Endothelial cell of umbilical vein (primary cell): Measurements from ENCODE around the gene RAPGEF4. TPM values are rescaled to one million over a fixed set of nuclear protein-coding genes. Genes with fewer than 3 reads are reported as not detected.

ENCODE experiments used
- BruUV-seq: library from RNA; stranded (reverse); fragments of 400-500 nt; replicated peaks from 2 replicates; lab custom pipeline; 2021; lab: Mats Ljungman, UMichigan
- CTCF ChIA-PET: fragments of 300-600, 350-600 bp; sonication (Branson Sonifier 250); formaldehyde crosslinking; loops from one replicate; lab custom pipeline; 2021; ENCODE audit warnings: antibody characterized with exemption, inconsistent platforms; lab: Charles Lee
- POLR2A ChIA-PET: fragments of 300-600, 350-600 bp; sonication (Branson Sonifier 250); formaldehyde crosslinking; loops from one replicate; lab custom pipeline; 2021; ENCODE audit warnings: antibody characterized with exemption, inconsistent platforms; lab: Charles Lee
- DNase-seq: peaks from one replicate; pipeline ENCODE4 v3.0.0-alpha.2; 2011; ENCODE audit warnings: low read depth, low spot score
- FAIRE-seq: peaks from 2 replicates; lab custom pipeline; 2011; peaks lifted over from hg19 to GRCh38; lab: Jason Lieb, UNC
- H2AFZ ChIP-seq: 2 replicates; pipeline ENCODE4 v1.6.0; 2012; ENCODE audit warnings: low read depth, low read length, control low read depth, inconsistent platforms
- H3K27ac ChIP-seq: 2 replicates; pipeline ENCODE4 v1.5.1; 2011; ENCODE audit warnings: low read depth, mild to moderate bottlenecking, control low read depth, low read length, moderate library complexity; ENCODE audit not compliant: insufficient read depth
- H3K27me3 ChIP-seq, 2 experiments: 2 replicates each; pipeline versions ENCODE4 v1.6.0 to v1.6.1; 2011; ENCODE audit warnings: low read length in 2 of 2, mixed read lengths in 1 of 2; ENCODE audit not compliant: control insufficient read depth in 2 of 2, insufficient read depth in 2 of 2
- H3K36me3 ChIP-seq, 2 experiments: 2 replicates in 1 of 2; 3 replicates in 1 of 2; pipeline ENCODE4 v1.5.1; 2011; ENCODE audit warnings: low read length in 2 of 2, mild to moderate bottlenecking in 1 of 2, moderate library complexity in 1 of 2; ENCODE audit not compliant: control insufficient read depth in 2 of 2, insufficient read depth in 2 of 2; ENCODE audit errors: extremely low read depth in 1 of 2
- H3K4me1 ChIP-seq: 3 replicates; pipeline ENCODE4 v1.5.1; 2011; ENCODE audit warnings: mild to moderate bottlenecking, low read length; ENCODE audit not compliant: control insufficient read depth, insufficient read depth; ENCODE audit errors: extremely low read depth
- H3K4me2 ChIP-seq: 2 replicates; pipeline ENCODE4 v1.6.1; 2011; ENCODE audit warnings: low read length, control low read depth, mixed read lengths; ENCODE audit not compliant: insufficient read depth
- H3K4me3 ChIP-seq, 3 experiments: fragments of 200-600 bp in 1 of 3; sonication (generic), shearing (Covaris generic) in 1 of 3; replicated peaks in 1 of 3; 2 replicates each; pipeline ENCODE4 v1.5.1; 2011 to 2016; ENCODE audit warnings: control low read depth in 3 of 3, low read length in 3 of 3, mild to moderate bottlenecking in 2 of 3, inconsistent platforms in 1 of 3, low read depth in 1 of 3, moderate library complexity in 1 of 3; ENCODE audit not compliant: insufficient read depth in 1 of 3
- H3K79me2 ChIP-seq: 2 replicates; pipeline ENCODE4 v1.6.0; 2012; ENCODE audit warnings: low read length, inconsistent platforms; ENCODE audit not compliant: control insufficient read depth, insufficient read depth
- H3K9ac ChIP-seq: replicated peaks from 2 replicates; pipeline ENCODE3; 2011; ENCODE audit warnings: low read length, control low read depth; ENCODE audit not compliant: insufficient read depth; ENCODE audit errors: extremely low read depth
- H3K9me1 ChIP-seq: replicated peaks from 3 replicates; pipeline ENCODE4 v1.6.0; 2011; ENCODE audit warnings: mild to moderate bottlenecking, low read length; ENCODE audit not compliant: control insufficient read depth, insufficient read depth; ENCODE audit errors: extremely low read depth
- H3K9me3 ChIP-seq: replicated peaks from 2 replicates; pipeline ENCODE4 v1.5.1; 2012; ENCODE audit warnings: low read length, inconsistent platforms; ENCODE audit not compliant: control insufficient read depth, insufficient read depth
- H4K20me1 ChIP-seq: replicated peaks from 2 replicates; pipeline ENCODE3; 2011; ENCODE audit warnings: mild to moderate bottlenecking, low read length; ENCODE audit not compliant: control insufficient read depth, insufficient read depth; ENCODE audit errors: extremely low read depth
- CTCF ChIP-seq, 2 donors: IDR thresholded peaks; 1 replicate in 1 of 2; 2 replicates in 1 of 2; pipeline ENCODE4 v1.5.1; 2011; ENCODE audit warnings: low read length in 2 of 2, mild to moderate bottlenecking in 2 of 2, moderate library complexity in 2 of 2, control low read depth in 1 of 2, inconsistent platforms in 1 of 2, low read depth in 1 of 2; ENCODE audit not compliant: insufficient read depth in 1 of 2; ENCODE audit errors: extremely low read depth in 1 of 2
- EZH2 ChIP-seq: IDR thresholded peaks from 2 replicates; pipeline ENCODE4 v1.6.1; 2012; ENCODE audit warnings: borderline replicate concordance, low read depth, mild to moderate bottlenecking, moderate library complexity, low read length, inconsistent platforms; ENCODE audit not compliant: severe bottlenecking
- FOS ChIP-seq: IDR thresholded peaks from 2 replicates; pipeline ENCODE4 v1.6.1; 2011; ENCODE audit warnings: mild to moderate bottlenecking, low read length, moderate library complexity, borderline replicate concordance; ENCODE audit not compliant: insufficient read depth
- GATA2 ChIP-seq: IDR thresholded peaks from 2 replicates; pipeline ENCODE4 v1.7.0; 2011; ENCODE audit warnings: low read depth, mild to moderate bottlenecking, moderate library complexity, mixed read lengths, low read length; ENCODE audit not compliant: insufficient read length, insufficient read depth
- JUN ChIP-seq: IDR thresholded peaks from 2 replicates; pipeline ENCODE4 v1.6.1; 2011; ENCODE audit warnings: borderline replicate concordance, low read depth; ENCODE audit not compliant: insufficient read length, insufficient read depth
- MAX ChIP-seq: IDR thresholded peaks from 2 replicates; pipeline ENCODE4 v1.6.1; 2011; ENCODE audit not compliant: insufficient read depth, insufficient read length
- MYC ChIP-seq: IDR thresholded peaks from one replicate; pipeline ENCODE4 v1.6.1; 2011; ENCODE audit warnings: mild to moderate bottlenecking, low read depth, low read length
- POLR2A ChIP-seq: IDR thresholded peaks from 2 replicates; pipeline ENCODE4 v1.6.1; 2012; ENCODE audit warnings: low read depth, mild to moderate bottlenecking, control low read depth, low read length
- POLR2AphosphoS5 ChIP-seq: IDR thresholded peaks from 2 replicates; pipeline ENCODE4 v1.6.1; 2012; ENCODE audit warnings: low read depth, mild to moderate bottlenecking, control low read depth, low read length, moderate library complexity; ENCODE audit not compliant: insufficient read depth
- dilution Hi-C: fragments of 300-500 bp; cut with MboI; formaldehyde crosslinking; loops from one replicate; pipeline ENCODE4 v1.15.0; 2019; ENCODE audit warnings: low sequenced_read_pairs; ENCODE audit not compliant: extremely low pct_ligation_motif_present
- intact Hi-C: fragments of 100-400 bp; cut with micrococcal nuclease; formaldehyde crosslinking; loops from one replicate; pipeline ENCODE4 v1.10.0; 2022
- polyA plus RNA-seq, 4 experiments: library from polyadenylated mRNA; depleted of rRNA in 3 of 4; stranded (reverse) in 3 of 4; unstranded in 1 of 4; fragments of >200 nt; gene quantifications; 2 replicates each; pipeline versions ENCODE4 v1.2.1 to v1.2.3, GENCODE V29; 2011 to 2012; ENCODE audit warnings: missing spikeins in 1 of 4
- total RNA-seq: library from RNA; stranded (reverse); gene quantifications from 2 replicates; pipeline ENCODE4 v1.2.3, GENCODE V29; 2021

Gene RAPGEF4
- total and polyA plus RNA-seq, 2 donors (not counting 3 experiments of a cell fraction or from before 2014, with no cell fraction given): 7.2 to 9.2 TPM

DNA sequence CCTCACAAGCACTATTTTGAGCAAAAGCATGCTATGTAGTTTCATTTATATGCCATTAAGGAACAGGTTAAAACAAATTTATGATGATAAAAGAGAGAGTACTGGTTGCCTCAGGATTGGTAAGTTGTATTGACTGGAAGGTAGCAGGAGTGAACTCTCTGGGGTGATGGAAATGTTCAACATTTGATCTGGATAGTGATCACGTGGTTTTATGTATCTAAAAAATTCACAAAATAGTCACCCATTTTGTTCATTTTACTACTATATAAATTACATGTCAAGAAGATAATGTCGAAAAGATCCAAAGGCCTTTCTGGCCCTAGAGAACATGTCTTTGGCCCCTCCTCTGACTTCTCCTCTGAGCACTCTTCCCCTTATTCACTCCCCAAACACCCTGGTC is 10.4 kb upstream of the RAPGEF4 start:
- Histone ChIP-seq H3K27me3 (no peaks in the 10 kb centered on the region), H3K27ac (no peak overlapping the region), H3K9ac (no peak overlapping the region), H4K20me1 (no peaks in the 10 kb centered on the region), H3K4me3 (no peak overlapping the region), H2AFZ (no peak overlapping the region), H3K4me2 (no peak overlapping the region), H3K79me2 (no peaks in the 10 kb centered on the region), H3K9me3 (no peaks in the 10 kb centered on the region), H3K36me3 (no peaks in the 10 kb centered on the region), H3K9me1 (no peaks in the 10 kb centered on the region), H3K4me1 (no peaks in the 10 kb centered on the region)
- POLR2A ChIA-PET: no interaction called here
- intact Hi-C loops: no loop called here
- no peak for FAIRE-seq
- TF ChIP-seq MAX (no peak), MYC (no peak), JUN (no peak), EZH2 (no peak), POLR2A (no peak), FOS (no peak), CTCF (IDR thresholded peaks at IDR 0.05; ENCODE audit: extremely low read depth in 1 of 2, insufficient read depth in 1 of 2, low read depth in 1 of 2, low read length in 2 of 2) (no peak), POLR2AphosphoS5 (no peak), GATA2 (no peak)
- DNase-seq: no peak
- dilution Hi-C loops: no loop called here
- CTCF ChIA-PET: interaction anchor here (1.6 kb wide), 1 partner anchor 15 kb away, joined by 4 read pairs; no protein-coding TSS in a partner anchor
- BruUV-seq: no TSS peak
